NCI-H69 (cell line): ENCODE data around the gene DAZ3.
"Not testable (repeated sequence)": the region's sequence is repeated elsewhere in the genome, so short reads cannot be mapped to it uniquely, and the experiment has no call there.

ENCODE experiments used
- DNase-seq: peaks from one replicate; lab custom pipeline; 2025; lab: John Stamatoyannopoulos, UW

Gene DAZ3

GRCh38 chrY:24813293-24813692 is at the start of gene DAZ3:
Gene DAZ3, minus strand, starts transcription at chrY:24813393. Its CDS starts 208 bp downstream, at chrY:24813185.
- DNase-seq = not testable (repeated sequence)

- not testable (repeated sequence) for DNase-seq
Measured at GRCh38 chrY:24833619-24834018, 20.4 kb upstream of the DAZ3 start, which contains the start of gene DAZ4. Gene DAZ4, plus strand, starts transcription at chrY:24833919. Its CDS starts 208 bp downstream, at chrY:24834127.

GRCh38 chrY:24825069-24825468 is 11.9 kb upstream of the DAZ3 start:
- not testable (repeated sequence) for DNase-seq

GRCh38 chrY:24824184-24824879 is 11.1 kb upstream of the DAZ3 start:
- not testable (repeated sequence) for DNase-seq

- DNase-seq = not testable (repeated sequence)
Measured at GRCh38 chrY:24821836-24822235, 8.6 kb upstream of the DAZ3 start.
